Measurements from ENCODE around the gene SNAPC3. TPM values are rescaled to one million over a fixed set of nuclear protein-coding genes. Genes with fewer than 3 reads are reported as not detected.

The SNAPC3 gene
- total RNA-seq, 2 experiments from 2014 or later: 54.2 to 57.2 TPM

DNA sequence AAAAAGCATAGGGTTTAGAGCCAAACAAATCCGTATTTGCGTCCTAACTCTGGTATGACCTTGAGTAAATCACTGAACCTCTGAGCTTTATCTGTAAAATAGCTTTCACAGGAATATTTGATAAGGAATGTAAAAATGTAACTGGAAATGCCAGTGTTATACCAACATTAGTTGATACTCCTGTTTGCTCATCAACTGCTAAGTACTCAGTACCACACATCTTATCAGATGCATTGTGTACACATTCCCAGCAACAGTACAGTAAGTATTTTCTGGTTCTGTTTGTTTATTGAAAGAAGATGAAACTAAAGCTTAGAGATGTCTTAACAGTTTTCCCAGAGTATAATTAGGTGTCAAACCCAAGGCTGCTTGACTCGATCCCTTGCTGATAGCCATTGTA lies 21.5 kb downstream of the SNAPC3 start:
- peaks cover 17% of the 10 kb centered on the region; the same call in 1 of the 2 replicates for H3K79me2 ChIP-seq (ENCODE audit: insufficient read depth, low read depth, low read length)
- BruUV-seq (replicated peaks): no TSS peak
- POLR2A ChIA-PET: interaction anchor here (0.5 kb wide), 1 partner anchor 104 kb away, joined by 3 read pairs; no protein-coding TSS in a partner anchor
- H2AFZ ChIP-seq (ENCODE audit: low read length): no peak overlapping the region
- no peak overlapping the region for H3K27ac ChIP-seq (ENCODE audit: low read depth, low read length, poor library complexity, severe bottlenecking)
- no peaks in the 10 kb centered on the region for H3K9me2 ChIP-seq (ENCODE audit: insufficient read depth, low read length)
- TF ChIP-seq EZH2phosphoT487 (IDR thresholded peaks at IDR 0.05; ENCODE audit: borderline replicate concordance, low read depth, low read length) (no peak), CTCF (conservative IDR thresholded peaks at IDR 0.05; ENCODE audit: low read length) (no peak)
- intact Hi-C loops (cut with micrococcal nuclease; ENCODE audit: unreplicated experiment): no loop called here
- DNase-seq (ENCODE audit: low spot score): no peak
- H3K4me3 ChIP-seq (ENCODE audit: low read depth, low read length, poor library complexity, severe bottlenecking): no peak overlapping the region
- H3K4me1 ChIP-seq (ENCODE audit: insufficient read depth, low read length, poor library complexity, severe bottlenecking): no peaks in the 10 kb centered on the region
- CTCF ChIA-PET (ENCODE audit: unreplicated experiment): no interaction called here
- no peaks in the 10 kb centered on the region; the same call in 1 of the 2 replicates for H4K20me1 ChIP-seq (ENCODE audit: insufficient read depth, low read length)
- peaks cover 9% of the 10 kb centered on the region for H3K9me3 ChIP-seq (ENCODE audit: low read length)
- H3K36me3 ChIP-seq (ENCODE audit: insufficient read depth, low read length): peaks cover 94% of the 10 kb centered on the region
- no peak overlapping the region for H3K4me2 ChIP-seq (ENCODE audit: low read length)

DNA sequence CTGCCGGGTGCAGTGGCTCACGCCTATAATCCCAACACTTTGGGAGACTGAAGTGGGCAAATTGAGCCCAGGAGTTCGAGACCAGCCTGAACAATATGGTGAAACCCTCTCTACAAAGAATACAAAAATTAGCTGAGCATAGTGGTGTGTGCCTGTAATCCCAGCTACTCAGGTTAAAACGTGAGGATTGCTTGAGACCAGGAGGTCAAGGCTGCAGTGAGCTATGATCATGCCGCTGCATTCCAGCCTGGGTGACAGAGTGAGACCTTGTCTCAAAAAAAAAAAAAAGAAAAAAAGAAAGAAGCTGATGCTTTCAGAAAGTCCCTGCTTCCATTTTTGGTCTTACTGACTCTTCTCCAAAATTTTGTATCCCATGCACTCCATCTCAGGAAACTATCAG lies 31.3 kb downstream of the SNAPC3 start:
- no peak for TF ChIP-seq CTCF (conservative IDR thresholded peaks at IDR 0.05; ENCODE audit: low read length)
- intact Hi-C loops (cut with micrococcal nuclease; ENCODE audit: unreplicated experiment): loop anchor here (5.0 to 10.0 kb wide), 3 partner anchors 38 to 153 kb away; no protein-coding TSS in a partner anchor
- H3K9me2 ChIP-seq (ENCODE audit: insufficient read depth, low read length): no peaks in the 10 kb centered on the region
- H3K4me2 ChIP-seq (ENCODE audit: low read length): no peak overlapping the region
- H3K4me1 ChIP-seq (ENCODE audit: insufficient read depth, low read length, poor library complexity, severe bottlenecking): no peaks in the 10 kb centered on the region
- H3K79me2 ChIP-seq (ENCODE audit: insufficient read depth, low read depth, low read length): no peaks in the 10 kb centered on the region
- H3K27ac ChIP-seq (ENCODE audit: low read depth, low read length, poor library complexity, severe bottlenecking): no peak overlapping the region
- POLR2A ChIA-PET: interaction anchor here (0.8 to 1.3 kb wide), 7 partner anchors 9 to 62 kb away, joined by 3 to 5 read pairs (median 3); no protein-coding TSS in a partner anchor
- CTCF ChIA-PET (ENCODE audit: unreplicated experiment): interaction anchor here (0.6 kb wide), 1 partner anchor 99 kb away, joined by 3 read pairs; the partner anchor contains the start of gene CCDC171
- H2AFZ ChIP-seq (ENCODE audit: low read length): no peak overlapping the region
- H3K9me3 ChIP-seq (ENCODE audit: low read length): 0 out of 2 replicates have a peak, but pooled peaks cover 3% of the 10 kb centered on the region
- H3K4me3 ChIP-seq (ENCODE audit: low read depth, low read length, poor library complexity, severe bottlenecking): no peak overlapping the region
- H3K36me3 ChIP-seq (ENCODE audit: insufficient read depth, low read length): peaks cover 94% of the 10 kb centered on the region
- no peaks in the 10 kb centered on the region for H4K20me1 ChIP-seq (ENCODE audit: insufficient read depth, low read length)
- no peak for DNase-seq (ENCODE audit: low spot score)
- no TSS peak for BruUV-seq (replicated peaks)

DNA sequence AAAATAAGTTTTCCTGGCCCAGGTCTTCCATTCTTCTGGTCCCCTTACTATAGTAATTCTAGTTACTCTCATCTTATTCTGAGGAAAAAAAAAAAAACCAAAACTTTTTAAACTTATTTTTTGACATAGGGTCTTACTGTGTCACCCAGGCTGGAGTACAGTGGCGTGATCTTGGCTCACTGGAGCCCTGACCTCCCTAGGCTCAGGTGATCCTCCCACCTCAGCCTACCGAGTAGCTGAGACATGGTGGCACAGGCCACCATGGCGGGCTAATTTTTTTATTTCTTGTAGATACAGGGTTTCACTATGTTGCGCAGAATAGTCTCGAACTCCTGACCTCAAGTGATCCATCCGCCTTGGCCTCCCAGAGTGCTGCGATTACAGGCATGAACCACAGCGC lies 38.4 kb downstream of the SNAPC3 start:
- DNase-seq (ENCODE audit: low spot score): no peak
- no peaks in the 10 kb centered on the region for H4K20me1 ChIP-seq (ENCODE audit: insufficient read depth, low read length)
- no TSS peak for BruUV-seq (replicated peaks)
- no peaks in the 10 kb centered on the region for H3K79me2 ChIP-seq (ENCODE audit: insufficient read depth, low read depth, low read length)
- TF ChIP-seq EZH2phosphoT487 (IDR thresholded peaks at IDR 0.05; ENCODE audit: borderline replicate concordance, low read depth, low read length): no peak
- no peak for TF ChIP-seq CTCF (conservative IDR thresholded peaks at IDR 0.05; ENCODE audit: low read length)
- no peak overlapping the region for H3K27ac ChIP-seq (ENCODE audit: low read depth, low read length, poor library complexity, severe bottlenecking)
- no peak overlapping the region for H2AFZ ChIP-seq (ENCODE audit: low read length)
- no peaks in the 10 kb centered on the region for H3K9me2 ChIP-seq (ENCODE audit: insufficient read depth, low read length)
- H3K4me1 ChIP-seq (ENCODE audit: insufficient read depth, low read length, poor library complexity, severe bottlenecking): no peaks in the 10 kb centered on the region
- intact Hi-C loops (cut with micrococcal nuclease; ENCODE audit: unreplicated experiment): no loop called here
- H3K4me3 ChIP-seq (ENCODE audit: low read depth, low read length, poor library complexity, severe bottlenecking): no peak overlapping the region
- no peaks in the 10 kb centered on the region for H3K9me3 ChIP-seq (ENCODE audit: low read length)
- CTCF ChIA-PET (ENCODE audit: unreplicated experiment): no interaction called here
- H3K4me2 ChIP-seq (ENCODE audit: low read length): no peak overlapping the region
- POLR2A ChIA-PET: interaction anchor here (0.5 to 1.1 kb wide), 3 partner anchors 9 to 15 kb away, joined by 3 to 4 read pairs (median 3); no protein-coding TSS in a partner anchor
- peaks cover 94% of the 10 kb centered on the region for H3K36me3 ChIP-seq (ENCODE audit: insufficient read depth, low read length)

Measured in OCI-LY7 (cell line).